Jurkat, Clone E6-1 (cell line): Measurements from ENCODE around the gene LPAR1.

Experiments used
- DNase-seq: peaks from one replicate; pipeline ENCODE4 v3.0.0-alpha.2; 2011; ENCODE audit warnings: low read depth, low spot score
- H3K4me3 ChIP-seq: 2 replicates; pipeline ENCODE4 v1.5.1; 2011; ENCODE audit warnings: mild to moderate bottlenecking, low read length, control low read depth, moderate library complexity

The LPAR1 gene

DNA sequence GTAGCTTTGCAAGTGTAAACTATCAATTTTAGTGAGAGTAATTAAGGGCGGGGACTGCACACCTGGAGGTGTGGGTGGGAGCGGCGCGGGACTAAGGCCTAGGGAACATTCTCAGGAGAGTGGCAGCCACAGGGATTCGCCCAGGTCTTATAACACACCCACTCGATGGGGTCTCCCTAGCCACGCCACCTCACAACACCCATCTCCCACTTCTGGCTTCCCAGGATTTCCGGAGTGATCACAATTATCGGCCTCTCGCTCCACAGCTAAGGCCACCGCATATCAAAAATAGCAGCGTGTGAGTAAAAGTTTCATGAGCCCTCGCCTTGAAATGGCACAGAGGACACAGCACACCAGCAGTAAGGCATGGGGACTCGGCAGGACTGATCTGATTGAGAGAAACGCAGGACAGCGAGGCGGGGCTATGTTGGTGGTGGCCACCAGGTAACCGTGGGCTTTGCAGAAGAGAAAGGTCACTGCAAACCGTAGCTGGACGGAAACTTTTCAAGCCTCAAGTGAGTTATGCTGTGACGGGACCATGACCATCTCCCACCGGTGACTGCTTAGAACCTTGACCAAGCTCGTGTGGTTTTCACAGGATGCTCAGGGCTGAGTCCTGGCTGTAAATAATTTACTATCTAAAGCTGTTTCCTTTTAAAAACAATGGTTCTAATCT lies 1.1 kb upstream of the LPAR1 start:
- H3K4me3 ChIP-seq = no peak overlapping the region
- no peak for DNase-seq

DNA sequence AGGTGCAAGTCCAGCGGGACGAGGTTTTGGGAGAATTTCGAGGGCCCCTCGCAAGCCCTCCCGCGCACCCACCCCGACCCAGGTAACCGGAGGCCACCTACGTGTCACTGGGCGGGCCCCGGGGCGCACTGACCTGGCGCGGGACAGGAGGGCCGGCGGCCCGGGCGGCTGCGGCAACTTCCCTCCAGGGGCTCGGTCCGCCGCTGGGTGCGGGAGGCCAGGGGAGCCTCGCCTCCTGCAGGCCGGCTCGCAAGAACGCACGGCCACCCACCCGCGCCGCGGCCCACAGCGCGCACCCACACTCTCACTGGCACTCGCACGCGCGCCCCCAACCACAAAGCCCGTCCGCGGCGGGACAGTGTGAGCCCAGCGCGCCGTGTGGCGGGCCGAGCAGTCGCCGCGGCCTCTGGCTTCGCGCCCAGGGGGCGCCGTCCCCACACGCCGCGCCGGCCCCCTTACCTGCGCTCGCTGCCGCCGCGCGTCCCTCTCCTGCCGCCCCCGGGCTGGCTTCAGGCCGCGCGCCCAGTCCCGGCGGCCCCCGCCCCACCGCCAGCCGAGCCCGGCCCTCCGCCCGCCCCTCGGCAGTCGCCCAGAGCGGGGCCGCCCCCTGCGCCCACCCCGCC lies 451 bp downstream of the LPAR1 start:
- DNase-seq = no peak
- H3K4me3 ChIP-seq = no peak overlapping the region

DNA sequence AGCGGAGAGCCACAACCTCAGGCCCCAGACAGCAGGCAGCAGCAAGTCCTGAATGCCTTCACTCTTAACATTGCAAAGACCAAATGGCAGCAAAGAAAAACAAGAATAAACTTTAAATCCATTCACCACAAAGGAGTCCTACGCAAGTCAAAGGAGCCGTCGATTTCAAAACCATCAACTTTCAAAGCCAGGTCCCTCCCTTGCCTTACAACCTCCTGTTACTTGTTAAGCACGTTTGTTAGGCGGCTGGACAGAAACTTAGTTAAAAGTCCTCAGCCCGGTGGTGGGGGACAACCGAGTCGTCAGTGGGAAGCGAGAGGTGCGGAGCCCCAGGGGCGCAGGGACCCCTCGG lies 938 bp downstream of the LPAR1 start:
- DNase-seq = no peak
- no peak overlapping the region for H3K4me3 ChIP-seq

DNA sequence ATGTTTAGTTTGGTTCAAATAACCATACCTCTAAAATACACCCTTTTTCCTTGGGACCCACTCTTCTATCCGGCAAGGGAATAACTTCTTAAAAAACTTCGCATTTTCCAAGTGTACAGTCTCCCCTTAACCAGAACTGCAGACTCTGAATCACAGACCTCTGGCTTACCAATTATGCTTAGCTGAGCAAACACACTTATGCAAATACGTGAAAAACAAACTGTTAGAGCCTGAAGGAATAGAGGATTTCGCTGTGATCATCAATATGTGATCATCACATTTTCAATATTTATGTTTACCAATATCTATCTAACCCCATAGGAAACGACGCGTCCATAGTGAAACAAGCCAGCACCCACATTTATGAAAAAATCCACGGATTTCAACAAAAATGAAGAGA lies 1.3 kb downstream of the LPAR1 start:
- H3K4me3 ChIP-seq = no peak overlapping the region
- no peak for DNase-seq

DNA sequence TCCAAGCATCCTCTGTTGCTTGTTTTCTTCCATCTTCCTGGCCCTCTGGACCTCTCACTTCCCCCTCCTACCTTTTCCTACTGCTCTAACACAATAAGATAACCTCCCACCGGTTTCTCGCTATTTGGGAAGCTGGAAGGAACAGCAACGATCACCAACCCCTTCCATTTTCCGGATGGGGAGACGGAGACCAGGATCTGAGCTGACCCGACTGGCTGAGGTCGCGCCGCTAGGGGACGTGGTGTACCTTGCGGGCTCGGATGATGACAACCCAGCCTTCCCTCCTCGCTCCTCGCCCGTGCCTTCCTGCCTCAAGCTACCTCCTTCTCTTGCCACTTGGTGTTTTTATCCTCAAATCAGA lies 1.9 kb downstream of the LPAR1 start:
- no peak for DNase-seq
- no peak overlapping the region for H3K4me3 ChIP-seq

DNA sequence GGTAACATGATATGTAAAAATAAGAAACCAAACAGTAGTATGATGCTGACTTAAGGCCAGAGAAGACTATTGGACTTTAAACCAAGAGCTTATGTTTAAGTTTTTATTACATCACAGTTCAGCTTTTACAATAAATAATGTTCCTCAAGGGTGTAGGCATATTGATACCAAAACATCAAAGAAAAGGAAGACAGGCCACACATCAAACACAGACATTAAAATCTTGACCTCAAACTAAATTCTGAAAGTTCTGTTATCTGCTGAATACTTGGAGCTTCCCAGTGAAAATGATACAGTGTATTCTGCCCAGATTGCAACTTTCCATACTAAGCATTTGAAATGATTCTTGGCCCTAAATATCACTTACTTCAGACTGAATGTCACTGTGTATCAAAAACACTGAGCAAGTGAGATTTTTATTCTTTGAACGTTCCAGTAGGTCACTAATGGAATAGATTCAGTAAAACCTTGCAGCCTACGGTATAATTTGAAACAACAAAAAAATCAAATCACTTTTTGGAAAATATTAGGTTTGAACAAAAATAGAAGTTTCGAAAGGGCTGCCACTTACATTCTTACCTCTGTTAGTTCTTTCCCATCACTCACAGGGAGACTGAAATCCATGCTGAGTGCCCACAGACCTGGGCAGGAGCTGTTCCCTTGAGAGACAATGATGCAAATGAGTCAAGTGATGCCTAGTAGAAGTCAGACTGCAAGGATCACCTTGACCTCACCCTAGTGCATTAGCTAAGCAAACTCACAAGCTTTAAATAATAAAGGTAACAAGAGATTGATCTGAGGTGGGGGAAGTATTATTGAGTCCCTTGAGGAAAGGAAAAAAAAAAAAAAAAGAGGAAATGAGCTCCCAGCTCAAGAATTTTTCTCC lies 2.5 kb downstream of the LPAR1 start:
- DNase-seq = no peak
- H3K4me3 ChIP-seq = no peak overlapping the region

DNA sequence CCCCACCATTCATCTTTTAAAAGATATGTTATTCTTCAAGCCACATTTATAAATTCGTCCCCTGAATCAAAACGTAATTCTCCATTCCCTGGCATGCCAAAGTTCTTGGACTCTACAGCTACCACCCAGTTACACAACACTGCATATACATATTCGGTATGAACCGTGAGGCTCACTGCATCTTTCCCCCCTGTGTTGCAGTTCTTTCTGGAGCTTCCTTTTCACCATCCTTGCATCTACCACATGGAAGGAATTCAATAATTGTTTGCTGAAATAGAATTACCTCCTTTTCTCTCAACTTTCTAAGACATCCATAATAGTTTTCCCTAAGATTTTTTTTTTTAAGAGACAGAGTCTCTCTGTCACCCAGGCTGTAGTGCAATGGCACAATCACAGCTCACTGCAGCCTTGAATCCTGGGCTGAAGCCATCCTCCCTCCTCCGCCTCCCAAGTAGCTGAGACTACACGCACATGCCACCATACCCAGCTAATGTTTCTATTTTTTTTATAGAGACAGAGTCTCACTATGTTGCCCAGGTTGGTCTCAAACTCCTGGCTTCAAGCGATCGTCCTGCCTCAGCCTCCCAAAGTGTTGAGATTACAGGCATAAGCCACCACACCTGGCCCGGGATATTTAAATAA lies 3.3 kb downstream of the LPAR1 start:
- no peak for DNase-seq
- no peak overlapping the region for H3K4me3 ChIP-seq

DNA sequence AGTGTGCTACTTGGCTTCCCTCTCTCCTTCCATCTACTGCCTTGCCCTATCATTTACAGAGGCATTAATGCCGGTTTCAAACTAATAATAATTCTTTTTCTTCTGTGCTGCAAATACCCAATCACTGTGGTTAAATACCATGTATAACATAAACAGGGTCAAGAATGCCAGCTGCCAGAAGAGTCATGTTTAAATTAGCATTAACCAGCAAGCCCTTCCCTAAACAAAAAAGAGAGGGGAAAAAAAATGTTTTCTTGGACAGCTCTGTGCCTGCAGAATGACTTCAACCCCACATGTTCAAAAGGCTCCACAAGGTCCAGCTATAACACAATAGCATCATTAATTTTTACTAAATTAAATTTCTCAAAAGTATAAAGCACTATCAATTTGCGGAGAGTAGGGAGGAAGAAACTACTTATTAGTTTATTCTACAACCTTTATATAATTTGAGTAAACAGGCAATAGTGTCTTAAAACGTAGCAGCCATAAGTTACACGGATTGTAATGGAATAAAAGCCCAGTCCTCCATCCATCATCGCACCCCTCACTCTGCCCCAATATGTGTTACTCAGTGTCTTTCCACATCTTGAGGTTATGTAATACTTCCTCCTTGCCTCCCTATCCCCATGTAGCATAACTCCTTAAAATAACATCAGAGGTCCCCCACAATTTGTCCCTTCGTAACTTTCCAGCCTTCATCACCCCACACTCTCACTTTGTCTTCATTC lies 3.9 kb downstream of the LPAR1 start:
- H3K4me3 ChIP-seq = no peak overlapping the region
- DNase-seq = no peak

DNA sequence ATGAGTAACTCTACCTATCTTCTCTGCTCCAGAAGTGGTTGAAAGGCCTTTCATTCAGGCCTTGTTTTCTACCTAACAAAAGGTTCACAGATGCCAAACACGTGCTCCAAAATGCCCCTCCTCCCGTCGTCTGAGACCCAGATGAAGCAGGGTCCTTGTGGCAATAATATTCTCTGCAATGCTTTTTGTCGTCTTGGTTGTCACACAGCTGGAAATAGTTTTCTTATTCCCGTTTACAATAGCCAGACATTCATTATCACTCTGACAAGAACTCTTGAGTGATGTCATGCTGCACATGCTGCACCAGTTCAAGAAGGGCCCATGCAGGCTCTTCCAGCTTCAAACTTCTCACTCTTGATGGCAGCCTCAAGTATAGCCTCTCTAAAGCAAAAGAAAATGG lies 7.8 kb downstream of the LPAR1 start:
- H3K4me3 ChIP-seq = no peak overlapping the region
- no peak for DNase-seq

DNA sequence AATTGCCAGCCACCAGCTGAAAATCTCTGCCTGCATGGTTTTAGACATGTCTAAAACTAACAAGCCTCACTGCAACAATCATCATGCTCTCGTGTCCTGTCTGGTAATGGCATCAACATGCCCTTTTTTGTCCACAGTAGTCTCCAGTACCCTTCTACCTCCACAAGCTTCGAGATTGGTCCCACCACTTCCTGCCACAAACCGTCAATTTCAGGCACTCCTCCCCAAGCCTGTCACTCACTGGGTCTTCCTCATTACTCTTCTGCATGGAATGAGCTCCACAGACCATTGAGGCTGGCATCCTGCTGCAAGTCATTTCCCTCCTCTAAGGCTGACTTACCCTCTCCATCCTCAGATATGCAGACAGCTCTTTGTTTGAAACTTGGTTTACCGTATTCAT lies 9.0 kb downstream of the LPAR1 start:
- DNase-seq = peak; percentile 70
- H3K4me3 ChIP-seq = no peak overlapping the region

DNA sequence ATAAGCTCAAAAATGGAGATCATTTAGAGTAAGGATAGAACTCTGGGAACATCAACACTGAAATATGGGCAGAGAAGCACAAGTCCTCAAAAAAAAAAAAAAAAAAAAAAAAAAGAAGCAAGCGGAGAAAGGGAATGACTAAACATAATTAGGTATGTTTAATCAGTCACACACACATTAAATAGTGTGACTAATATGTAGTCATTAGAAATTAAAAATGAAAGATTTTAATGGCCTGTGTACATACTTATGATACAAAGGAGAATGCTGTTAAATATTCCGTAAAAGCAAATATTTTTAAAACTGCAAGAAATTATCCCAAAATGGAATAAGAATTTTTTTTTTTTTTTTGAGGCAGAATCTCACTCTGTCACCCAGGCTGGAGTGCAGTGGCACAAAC lies 10.5 kb downstream of the LPAR1 start:
- no peak overlapping the region for H3K4me3 ChIP-seq
- no peak for DNase-seq

DNA sequence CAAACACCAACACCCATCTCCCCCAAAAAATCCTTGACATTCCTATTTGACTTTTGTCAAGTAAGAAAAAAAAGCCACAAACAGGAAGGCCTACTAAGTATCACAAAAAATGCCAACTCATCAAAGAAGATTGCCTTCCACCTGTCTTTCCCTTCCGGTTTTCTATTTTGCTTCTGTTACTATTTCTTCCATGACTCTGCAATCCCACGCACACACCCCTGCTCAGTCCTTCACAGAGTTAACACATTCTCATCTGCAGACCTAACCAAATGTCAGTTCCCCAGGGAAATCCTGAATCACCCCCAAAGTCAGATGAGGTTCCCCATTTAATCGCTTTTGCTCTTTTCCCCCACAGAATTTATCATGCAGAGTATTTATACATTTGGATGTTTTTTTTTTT lies 15.1 kb downstream of the LPAR1 start:
- DNase-seq = no peak
- no peak overlapping the region for H3K4me3 ChIP-seq

DNA sequence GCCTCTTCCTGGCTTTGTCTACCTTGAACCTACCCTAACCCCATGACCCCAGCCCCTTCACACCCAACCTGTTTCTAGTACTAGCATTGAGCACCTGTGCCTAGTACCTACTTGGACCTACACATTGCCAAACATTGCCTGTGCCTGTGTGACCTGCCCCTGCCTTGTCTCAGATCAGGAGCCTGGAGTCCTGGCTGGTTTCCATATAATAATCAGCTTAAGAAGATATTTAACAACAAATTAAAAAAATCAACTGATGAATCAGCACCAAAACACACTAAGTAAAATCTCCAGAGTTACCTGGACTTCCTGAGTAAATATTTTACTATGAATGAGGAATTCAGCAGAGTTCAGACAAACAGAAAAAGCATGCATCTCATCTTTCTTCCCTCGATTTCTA lies 17.7 kb downstream of the LPAR1 start:
- no peak for DNase-seq

DNA sequence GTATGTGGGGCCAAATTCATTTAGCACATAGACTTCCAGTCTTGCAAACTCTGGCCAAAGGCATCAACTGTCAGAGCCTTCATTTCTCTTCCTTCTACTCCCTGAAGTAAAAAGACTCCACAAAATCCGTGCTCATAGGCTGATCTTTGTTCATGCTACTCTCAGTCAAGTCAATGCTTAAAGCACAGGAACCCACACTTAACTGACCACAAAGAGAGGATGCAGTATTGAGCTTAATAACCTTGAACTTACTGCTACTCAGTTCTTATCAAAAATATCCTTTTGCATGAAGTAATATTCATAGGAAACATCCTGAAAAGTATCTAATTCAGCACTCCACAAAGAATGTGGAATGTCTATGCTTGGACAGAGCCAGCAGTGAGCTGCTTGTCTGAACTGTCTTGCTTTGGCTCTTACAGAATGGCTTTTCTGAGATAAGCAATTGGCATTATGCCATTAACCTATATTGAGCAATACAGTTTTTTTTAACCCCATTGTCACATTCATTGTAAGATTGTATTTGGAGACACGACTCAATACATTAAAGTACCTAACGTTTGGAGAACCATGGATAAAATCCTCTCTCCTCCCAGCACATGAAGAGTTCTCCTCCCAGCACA lies 21.7 kb downstream of the LPAR1 start:
- peak; percentile 31 for DNase-seq
- H3K4me3 ChIP-seq = no peak overlapping the region

More for the DNA sequence above, 17.7 kb downstream of the LPAR1 start:
- no peak overlapping the region for H3K4me3 ChIP-seq

DNA sequence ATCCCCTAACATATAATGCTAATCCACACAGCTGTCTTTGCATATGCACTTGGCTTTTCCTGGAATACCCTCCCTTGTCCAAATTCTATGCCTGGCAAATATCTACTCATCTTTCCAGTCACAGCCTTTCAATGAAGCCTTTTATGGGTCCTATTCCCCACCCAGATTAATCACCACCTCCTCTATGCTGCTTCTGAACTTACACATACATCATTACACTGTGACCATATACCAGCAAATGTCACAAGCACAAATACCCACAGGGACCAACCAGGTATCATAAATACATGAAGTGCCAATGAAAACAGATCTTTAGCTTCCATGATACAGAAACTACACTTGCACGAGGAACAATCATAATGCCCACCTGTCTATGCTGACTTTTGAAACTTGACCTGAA lies 22.3 kb downstream of the LPAR1 start:
- DNase-seq = no peak
- H3K4me3 ChIP-seq = no peak overlapping the region

DNA sequence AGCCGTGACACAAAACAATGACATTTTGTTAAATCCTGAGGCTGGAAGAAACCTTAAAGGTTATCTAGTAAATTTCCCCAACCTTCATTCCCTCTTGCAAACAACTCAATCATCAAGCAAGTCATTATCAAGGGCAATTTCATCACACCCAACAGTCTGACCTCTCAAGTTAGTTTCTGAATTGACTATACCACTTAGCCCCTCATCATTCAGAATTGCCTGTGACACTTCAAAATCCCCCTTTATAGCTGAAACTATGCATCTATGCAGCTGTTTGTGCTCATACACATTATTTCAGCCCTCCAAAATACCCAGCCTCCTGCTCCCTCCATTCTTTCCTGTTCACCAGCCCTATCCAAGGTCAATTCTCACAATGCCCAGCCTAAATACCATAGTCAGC lies 24.6 kb downstream of the LPAR1 start:
- no peak overlapping the region for H3K4me3 ChIP-seq
- no peak for DNase-seq

DNA sequence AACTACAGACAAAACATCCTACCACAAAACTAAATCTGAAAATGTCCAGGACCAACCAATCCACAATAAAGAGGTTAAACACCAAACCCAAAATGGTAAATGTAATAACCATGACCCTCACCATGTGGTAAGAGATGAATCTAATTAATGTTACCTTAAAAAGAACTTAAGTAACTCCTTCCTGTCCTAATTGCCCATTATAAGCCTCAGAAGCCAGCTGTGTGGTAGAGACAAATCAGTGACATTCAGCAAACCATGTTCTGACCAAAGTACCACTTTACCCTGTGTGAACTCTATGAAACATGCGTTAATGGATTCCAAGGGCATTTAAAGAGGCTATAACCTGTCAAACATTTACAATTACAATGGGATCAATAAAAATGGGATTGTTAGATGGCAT lies 25.0 kb downstream of the LPAR1 start:
- no peak overlapping the region for H3K4me3 ChIP-seq
- DNase-seq = no peak

DNA sequence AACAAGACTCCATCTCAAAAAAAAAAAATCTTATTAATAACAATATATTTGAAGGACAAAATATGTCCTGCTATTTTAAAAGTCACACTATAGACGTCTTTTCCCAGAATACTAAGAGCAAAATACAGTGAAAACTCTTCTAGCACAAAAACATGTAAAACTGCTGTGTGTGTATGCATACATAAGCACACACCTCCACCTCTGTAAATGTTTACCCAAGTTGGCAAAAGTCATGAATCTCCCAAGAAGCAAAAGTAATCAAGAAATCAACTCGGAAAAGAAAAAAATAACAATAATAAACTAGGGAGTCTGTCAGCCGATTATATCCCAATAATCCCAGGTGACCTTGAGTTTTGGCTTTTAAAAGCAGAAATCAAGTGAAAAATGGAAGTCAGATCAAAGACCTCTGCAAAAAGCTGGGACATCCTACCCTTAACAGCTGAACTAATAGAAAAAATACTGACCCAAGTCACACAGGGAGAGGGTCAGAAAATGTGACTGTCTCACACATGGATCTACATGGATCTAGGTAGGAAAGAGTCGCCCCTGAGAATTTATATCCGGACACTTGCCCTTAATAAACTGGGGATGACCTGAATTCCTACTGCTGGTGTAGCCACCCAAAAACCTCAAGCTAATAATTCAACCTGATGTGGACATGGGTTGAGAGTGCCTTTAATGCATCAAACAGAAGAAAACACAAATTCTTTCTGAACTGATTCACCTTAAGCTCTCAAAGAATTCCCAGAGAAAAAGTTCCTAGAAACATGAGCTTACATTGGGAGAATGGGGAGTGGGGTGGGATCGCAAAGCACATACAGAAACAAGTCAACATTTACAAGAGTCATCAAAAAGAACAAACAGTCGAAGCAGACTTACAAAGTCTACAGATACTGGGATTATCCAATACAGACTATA lies 29.9 kb downstream of the LPAR1 start:
- DNase-seq = no peak
- no peak overlapping the region for H3K4me3 ChIP-seq
